ENCODE data around the gene GNE. TPM values are rescaled to one million over a fixed set of nuclear protein-coding genes. Genes with fewer than 3 reads are reported as not detected.

Gene GNE
- total and polyA plus RNA-seq, 2 of the 13 experiments (the other 11 are each of a cell fraction or from before 2014, with no cell fraction given), result 16.1 to 24.1 TPM

DNA sequence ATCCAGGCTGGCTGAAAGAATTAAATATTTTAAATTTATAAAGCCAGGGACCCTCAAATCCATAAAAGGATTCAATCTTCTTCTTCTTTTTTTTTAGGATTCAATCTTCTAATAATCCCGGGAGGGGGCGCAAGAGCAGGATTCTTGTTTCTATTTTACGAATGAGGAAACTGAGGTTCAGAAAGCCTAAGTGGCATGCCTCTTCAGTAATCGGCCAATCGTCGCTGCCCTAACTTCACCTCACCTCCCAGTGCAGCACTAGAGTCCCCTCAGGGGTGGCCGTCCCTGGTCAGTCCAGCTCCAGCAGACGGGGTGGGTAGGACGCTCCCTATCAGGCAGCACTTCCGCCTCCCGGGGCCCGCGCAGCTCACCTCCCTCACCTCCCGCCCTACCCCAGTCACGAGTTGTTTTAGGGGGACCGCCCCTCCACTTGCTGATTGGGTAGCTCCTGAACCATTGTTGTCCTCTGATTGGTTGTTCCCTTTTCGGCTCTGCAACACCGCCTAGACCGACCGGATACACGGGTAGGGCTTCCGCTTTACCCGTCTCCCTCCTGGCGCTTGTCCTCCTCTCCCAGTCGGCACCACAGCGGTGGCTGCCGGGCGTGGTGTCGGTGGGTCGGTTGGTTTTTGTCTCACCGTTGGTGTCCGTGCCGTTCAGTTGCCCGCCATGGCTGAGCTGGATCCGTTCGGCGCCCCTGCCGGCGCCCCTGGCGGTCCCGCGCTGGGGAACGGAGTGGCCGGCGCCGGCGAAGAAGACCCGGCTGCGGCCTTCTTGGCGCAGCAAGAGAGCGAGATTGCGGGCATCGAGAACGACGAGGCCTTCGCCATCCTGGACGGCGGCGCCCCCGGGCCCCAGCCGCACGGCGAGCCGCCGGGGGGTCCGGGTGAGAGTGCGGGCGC, 67.6 kb downstream of the GNE start, which contains the start of gene CLTA (continued):
- TF ChIP-seq SP1 (IDR thresholded peaks at IDR 0.05) (no peak), SP1 (CRISPR knock-in tag; IDR thresholded peaks at IDR 0.05) (peak; percentile 71), ZEB1 (IDR thresholded peaks at IDR 0.05; ENCODE audit: insufficient replicate concordance, low read depth) (no peak), NFYB (CRISPR knock-in tag; IDR thresholded peaks at IDR 0.05) (peak; percentile 94), ZBTB49 (CRISPR knock-in tag; IDR thresholded peaks at IDR 0.05; ENCODE audit: borderline replicate concordance) (0 out of 2 replicates have a peak, but pooled peaks have one; percentile 38), BCL6 (CRISPR knock-in tag; IDR thresholded peaks at IDR 0.05) (peak; percentile 41; the same call in 1 of the 2 replicates), MIER3 (CRISPR knock-in tag; IDR thresholded peaks at IDR 0.05; ENCODE audit: borderline replicate concordance) (peak; percentile 81; the same call in 1 of the 2 replicates), ZNF3 (CRISPR knock-in tag; IDR thresholded peaks at IDR 0.05) (no peak), MAFG (CRISPR knock-in tag; IDR thresholded peaks at IDR 0.05) (no peak), NCOA1 (CRISPR knock-in tag; IDR thresholded peaks at IDR 0.05) (no peak), HNRNPK (IDR thresholded peaks at IDR 0.05; ENCODE audit: low read depth, low read length, poor library complexity, severe bottlenecking) (no peak), NAIF1 (CRISPR knock-in tag; IDR thresholded peaks at IDR 0.05; ENCODE audit: borderline replicate concordance) (0 out of 2 replicates have a peak, but pooled peaks have one; percentile 39), HES4 (CRISPR knock-in tag; IDR thresholded peaks at IDR 0.05; ENCODE audit: borderline replicate concordance) (peak; percentile 89), ZNF101 (CRISPR knock-in tag; IDR thresholded peaks at IDR 0.05; ENCODE audit: borderline replicate concordance, low read depth) (0 out of 2 replicates have a peak, but pooled peaks have one; percentile 31), ZNF776 (CRISPR knock-in tag; IDR thresholded peaks at IDR 0.05) (0 out of 2 replicates have a peak, but pooled peaks have one; percentile 19), ZNF558 (CRISPR knock-in tag; IDR thresholded peaks at IDR 0.05; ENCODE audit: borderline replicate concordance) (peak; percentile 69; the same call in 1 of the 2 replicates), RAD21 (CRISPR knock-in tag; IDR thresholded peaks at IDR 0.05) (peak; percentile 33; the same call in 1 of the 2 replicates), ZNF441 (CRISPR knock-in tag; IDR thresholded peaks at IDR 0.05; ENCODE audit: borderline replicate concordance) (peak; percentile 70), ZSCAN12 (CRISPR knock-in tag; IDR thresholded peaks at IDR 0.05) (no peak; the same call in 1 of the 2 replicates), ZNF775 (CRISPR knock-in tag; IDR thresholded peaks at IDR 0.05; ENCODE audit: borderline replicate concordance) (no peak)
- TF ChIP-seq, protein P1, sequence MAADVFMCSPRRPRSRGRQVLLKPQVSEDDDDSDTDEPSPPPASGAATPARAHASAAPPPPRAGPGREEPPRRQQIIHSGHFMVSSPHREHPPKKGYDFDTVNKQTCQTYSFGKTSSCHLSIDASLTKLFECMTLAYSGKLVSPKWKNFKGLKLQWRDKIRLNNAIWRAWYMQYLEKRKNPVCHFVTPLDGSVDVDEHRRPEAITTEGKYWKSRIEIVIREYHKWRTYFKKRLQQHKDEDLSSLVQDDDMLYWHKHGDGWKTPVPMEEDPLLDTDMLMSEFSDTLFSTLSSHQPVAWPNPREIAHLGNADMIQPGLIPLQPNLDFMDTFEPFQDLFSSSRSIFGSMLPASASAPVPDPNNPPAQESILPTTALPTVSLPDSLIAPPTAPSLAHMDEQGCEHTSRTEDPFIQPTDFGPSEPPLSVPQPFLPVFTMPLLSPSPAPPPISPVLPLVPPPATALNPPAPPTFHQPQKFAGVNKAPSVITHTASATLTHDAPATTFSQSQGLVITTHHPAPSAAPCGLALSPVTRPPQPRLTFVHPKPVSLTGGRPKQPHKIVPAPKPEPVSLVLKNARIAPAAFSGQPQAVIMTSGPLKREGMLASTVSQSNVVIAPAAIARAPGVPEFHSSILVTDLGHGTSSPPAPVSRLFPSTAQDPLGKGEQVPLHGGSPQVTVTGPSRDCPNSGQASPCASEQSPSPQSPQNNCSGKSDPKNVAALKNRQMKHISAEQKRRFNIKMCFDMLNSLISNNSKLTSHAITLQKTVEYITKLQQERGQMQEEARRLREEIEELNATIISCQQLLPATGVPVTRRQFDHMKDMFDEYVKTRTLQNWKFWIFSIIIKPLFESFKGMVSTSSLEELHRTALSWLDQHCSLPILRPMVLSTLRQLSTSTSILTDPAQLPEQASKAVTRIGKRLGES (CRISPR knock-in tag; IDR thresholded peaks at IDR 0.05; ENCODE audit: borderline replicate concordance), result 0 out of 2 replicates have a peak, but pooled peaks have one; percentile 17
- TF ChIP-seq, protein P2, sequence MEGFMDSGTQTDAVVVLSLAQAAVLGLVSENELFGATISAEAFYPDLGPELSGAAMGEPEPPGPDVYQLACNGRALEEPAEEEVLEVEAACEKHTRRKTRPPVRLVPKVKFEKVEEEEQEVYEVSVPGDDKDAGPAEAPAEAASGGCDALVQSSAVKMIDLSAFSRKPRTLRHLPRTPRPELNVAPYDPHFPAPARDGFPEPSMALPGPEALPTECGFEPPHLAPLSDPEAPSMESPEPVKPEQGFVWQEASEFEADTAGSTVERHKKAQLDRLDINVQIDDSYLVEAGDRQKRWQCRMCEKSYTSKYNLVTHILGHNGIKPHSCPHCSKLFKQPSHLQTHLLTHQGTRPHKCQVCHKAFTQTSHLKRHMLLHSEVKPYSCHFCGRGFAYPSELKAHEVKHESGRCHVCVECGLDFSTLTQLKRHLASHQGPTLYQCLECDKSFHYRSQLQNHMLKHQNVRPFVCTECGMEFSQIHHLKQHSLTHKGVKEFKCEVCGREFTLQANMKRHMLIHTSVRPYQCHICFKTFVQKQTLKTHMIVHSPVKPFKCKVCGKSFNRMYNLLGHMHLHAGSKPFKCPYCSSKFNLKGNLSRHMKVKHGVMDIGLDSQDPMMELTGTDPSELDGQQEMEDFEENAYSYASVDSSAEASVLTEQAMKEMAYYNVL (CRISPR knock-in tag; IDR thresholded peaks at IDR 0.05; ENCODE audit: borderline replicate concordance), result no peak
